Liver (tissue), 9 donors: ENCODE measurements around the gene IER5. TPM values are rescaled to one million over a fixed set of nuclear protein-coding genes. Genes with fewer than 3 reads are reported as not detected.

Experiments
- DNase-seq: peaks from one replicate; pipeline ENCODE4 v3.0.0-alpha.2; 2017; ENCODE audit warnings: low spot score
- H3K27ac ChIP-seq, 2 donors: one replicate each; pipeline ENCODE4 v1.7.0; 2013; ENCODE audit warnings: inconsistent platforms in 2 of 2, low read length in 2 of 2, control low read depth in 1 of 2, low read depth in 1 of 2, mild to moderate bottlenecking in 1 of 2
- H3K27me3 ChIP-seq, 4 donors: one replicate each; pipeline versions ENCODE4 v1.6.1 to v1.7.0; 2013; ENCODE audit warnings: low read length in 3 of 4, inconsistent platforms in 1 of 4, mild to moderate bottlenecking in 1 of 4, moderate library complexity in 1 of 4; ENCODE audit not compliant: control insufficient read depth in 4 of 4, insufficient read depth in 4 of 4
- H3K36me3 ChIP-seq, 4 donors: one replicate each; pipeline versions ENCODE4 v1.6.1 to v1.7.0; 2013; ENCODE audit warnings: low read length in 3 of 4, mild to moderate bottlenecking in 3 of 4, low read depth in 1 of 4, moderate library complexity in 1 of 4; ENCODE audit not compliant: control insufficient read depth in 4 of 4, insufficient read depth in 3 of 4
- H3K4me1 ChIP-seq, 4 donors: one replicate each; pipeline versions ENCODE4 v1.6.1 to v1.7.0; 2013; ENCODE audit warnings: low read length in 3 of 4, mild to moderate bottlenecking in 3 of 4, moderate library complexity in 1 of 4; ENCODE audit not compliant: control insufficient read depth in 4 of 4, insufficient read depth in 4 of 4
- H3K4me3 ChIP-seq, 3 donors: one replicate each; pipeline versions ENCODE4 v1.6.1 to v1.7.0; 2013; ENCODE audit warnings: low read length in 3 of 3, control low read depth in 1 of 3, low read depth in 1 of 3, mild to moderate bottlenecking in 1 of 3
- H3K9ac ChIP-seq, 2 donors: one replicate each; pipeline ENCODE4 v1.7.0; 2013; ENCODE audit warnings: low read length in 2 of 2, mild to moderate bottlenecking in 2 of 2, moderate library complexity in 2 of 2, control low read depth in 1 of 2, low read depth in 1 of 2
- H3K9me3 ChIP-seq, 4 donors: one replicate each; pipeline versions ENCODE4 v1.6.1 to v1.7.0; 2013; ENCODE audit warnings: low read length in 3 of 4; ENCODE audit not compliant: control insufficient read depth in 4 of 4
- CTCF ChIP-seq: fragments of 150-350 bp; IDR thresholded peaks from 2 replicates; pipeline ENCODE4 v1.5.1; 2017; ENCODE audit warnings: improper control_type of control experiment, low read depth, low read length; ENCODE audit not compliant: missing input control
- EGR1 ChIP-seq, 2 donors: IDR thresholded peaks; 2 replicates each; pipeline ENCODE4 v1.6.1; 2016 to 2018; ENCODE audit warnings: antibody characterized with exemption in 2 of 2, low read depth in 2 of 2
- FOXA2 ChIP-seq: IDR thresholded peaks from 2 replicates; pipeline ENCODE4 v1.6.1; 2016; ENCODE audit warnings: antibody characterized with exemption
- GABPA ChIP-seq, 2 donors: IDR thresholded peaks in 1 of 2; conservative IDR thresholded peaks in 1 of 2; 2 replicates each; pipeline ENCODE4 v1.6.1; 2016; ENCODE audit warnings: antibody characterized with exemption in 2 of 2, mild to moderate bottlenecking in 1 of 2, moderate library complexity in 1 of 2
- HNF4A ChIP-seq, 2 donors: conservative IDR thresholded peaks; 2 replicates each; pipeline ENCODE4 v1.6.1; 2016; ENCODE audit warnings: antibody characterized with exemption in 2 of 2, mild to moderate bottlenecking in 2 of 2
- HNF4G ChIP-seq: IDR thresholded peaks from 2 replicates; pipeline ENCODE4 v1.6.1; 2016; ENCODE audit warnings: antibody characterized with exemption
- NR2F2 ChIP-seq: IDR thresholded peaks from 2 replicates; pipeline ENCODE4 v1.6.1; 2016; ENCODE audit warnings: antibody characterized with exemption
- RAD21 ChIP-seq, 2 donors: IDR thresholded peaks; 2 replicates each; pipeline ENCODE4 v1.6.1; 2016; ENCODE audit warnings: antibody characterized with exemption in 2 of 2, mild to moderate bottlenecking in 2 of 2
- REST ChIP-seq: IDR thresholded peaks from 2 replicates; pipeline ENCODE4 v1.6.1; 2016; ENCODE audit warnings: antibody characterized with exemption, mild to moderate bottlenecking
- SP1 ChIP-seq: IDR thresholded peaks from 2 replicates; pipeline ENCODE4 v1.6.1; 2018; ENCODE audit warnings: antibody characterized with exemption, mild to moderate bottlenecking
- TAF1 ChIP-seq: conservative IDR thresholded peaks from 2 replicates; pipeline ENCODE4 v1.6.1; 2016; ENCODE audit warnings: antibody characterized with exemption, mild to moderate bottlenecking
- YY1 ChIP-seq: IDR thresholded peaks from 2 replicates; pipeline ENCODE4 v1.6.1; 2016; ENCODE audit warnings: antibody characterized with exemption, mild to moderate bottlenecking
- ZBTB33 ChIP-seq: IDR thresholded peaks from 2 replicates; pipeline ENCODE4 v1.6.1; 2016; ENCODE audit warnings: antibody characterized with exemption
- whole genome bisulfite sequencing: extraction: QIAGEN DNeasy Blood & Tissue Kit; methylation state at CpG from one replicate; pipeline ENCODE4 v1.1.7; 2013; 5-methylcytosine and 5-hydroxymethylcytosine counted together
- polyA plus RNA-seq, 2 donors: library from polyadenylated mRNA; stranded (reverse) in 1 of 2; unstranded in 1 of 2; fragments of 200-250 nt in 1 of 2; fragments of >200 nt in 1 of 2; fragmentation: Nextera tagmentation in 1 of 2; extraction: Ambion mirVana in 1 of 2; gene quantifications; one replicate each; pipeline versions ENCODE4 v1.2.1 to v1.2.3, GENCODE V29; 2013 to 2015
- total RNA-seq, 2 donors: library from RNA; depleted of rRNA; stranded (reverse); fragments of >200 nt; gene quantifications; one replicate each; pipeline ENCODE4 v1.2.3, GENCODE V29; 2014
- donor health status: healthy.
- donor health status: healthy.
- donor health status: healthy.
- donor health status: healthy.
- donor health status: healthy.

Gene IER5
- total and polyA plus RNA-seq, 4 donors: 0.56 to 8.4 (median 2.4) TPM

GRCh38 chr1:181120924-181121323 is 32.4 kb downstream of the IER5 start:
- Histone ChIP-seq H3K4me3 (no peak overlapping the region), H3K27ac (no peak overlapping the region), H3K27me3 (no peaks in the 10 kb centered on the region), H3K9me3 (no peaks in the 10 kb centered on the region), H3K4me1 (no peaks in the 10 kb centered on the region), H3K36me3 (no peaks in the 10 kb centered on the region), H3K9ac (no peak overlapping the region)
- TF ChIP-seq RAD21 (IDR thresholded peaks at IDR 0.05) (no peak), GABPA (IDR thresholded peaks at IDR 0.05 in 1 of 2, conservative IDR thresholded peaks at IDR 0.05 in 1 of 2) (no peak), FOXA2 (no peak), HNF4G (no peak), EGR1 (IDR thresholded peaks at IDR 0.05; ENCODE audit: low read depth in 2 of 2) (no peak), HNF4A (conservative IDR thresholded peaks at IDR 0.05) (no peak)
- 84% methylated on average over 2 of the region's 2 CpGs for WGBS
- DNase-seq: no peak

GRCh38 chr1:181121498-181121897 is 33.0 kb downstream of the IER5 start:
- Histone ChIP-seq H3K9ac (no peak overlapping the region), H3K27ac (no peak overlapping the region), H3K36me3 (no peaks in the 10 kb centered on the region), H3K9me3 (no peaks in the 10 kb centered on the region), H3K4me1 (peaks cover 0 to 4% (median 0%) of the 10 kb centered on the region in 4 donors), H3K4me3 (no peak overlapping the region), H3K27me3 (no peaks in the 10 kb centered on the region)
- TF ChIP-seq SP1 (no peak), REST (no peak), HNF4G (no peak), TAF1 (no peak), CTCF (no peak), ZBTB33 (no peak), RAD21 (IDR thresholded peaks at IDR 0.05) (no peak), NR2F2 (no peak), YY1 (no peak), HNF4A (conservative IDR thresholded peaks at IDR 0.05) (no peak)
- DNase-seq: no peak
- WGBS: 95% methylated on average over 5 of the region's 5 CpGs
